Fibroblast of pulmonary artery (primary cell): ENCODE measurements around the gene UBR2.
A peak's percentile ranks its signal among the peaks of the same experiment; 100 is the strongest.
"Not testable (repeated sequence)": the region's sequence is repeated elsewhere in the genome, so short reads cannot be mapped to it uniquely, and the experiment has no call there.

Source experiments
- DNase-seq: peaks from one replicate; pipeline ENCODE4 v3.0.0-alpha.2; 2010; ENCODE audit warnings: low read depth
- H3K4me3 ChIP-seq: replicated peaks from 2 replicates; pipeline ENCODE4 v1.5.1; 2011; ENCODE audit warnings: low read depth, mild to moderate bottlenecking, control low read depth, low read length, moderate library complexity
- TF ChIP-seq, protein P1 (sequence below): IDR thresholded peaks from 2 replicates; pipeline ENCODE4 v1.5.1; 2011; ENCODE audit warnings: mild to moderate bottlenecking, control low read depth, low read length, inconsistent platforms; ENCODE audit errors: missing control alignments

Gene UBR2

DNA sequence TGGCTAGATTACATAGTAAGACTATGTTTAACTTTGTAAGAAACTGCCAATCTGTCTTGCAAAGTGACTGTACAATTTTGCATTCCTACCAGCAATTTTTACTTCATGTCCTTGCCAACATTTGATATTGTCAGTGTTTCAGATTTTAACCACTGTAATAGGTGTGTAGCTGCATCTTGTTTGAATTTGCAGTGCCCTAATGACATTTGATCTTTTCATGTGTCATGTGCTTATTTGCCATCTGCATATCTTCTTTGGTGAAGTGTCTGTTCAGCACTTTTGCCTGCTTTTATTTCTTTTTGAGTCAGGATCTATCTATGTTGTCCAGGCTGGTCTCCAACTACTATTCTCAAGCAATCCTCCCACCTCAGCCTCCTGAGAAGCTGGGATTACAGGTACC is 161.0 kb downstream of the UBR2 start:
- TF ChIP-seq, protein P1, sequence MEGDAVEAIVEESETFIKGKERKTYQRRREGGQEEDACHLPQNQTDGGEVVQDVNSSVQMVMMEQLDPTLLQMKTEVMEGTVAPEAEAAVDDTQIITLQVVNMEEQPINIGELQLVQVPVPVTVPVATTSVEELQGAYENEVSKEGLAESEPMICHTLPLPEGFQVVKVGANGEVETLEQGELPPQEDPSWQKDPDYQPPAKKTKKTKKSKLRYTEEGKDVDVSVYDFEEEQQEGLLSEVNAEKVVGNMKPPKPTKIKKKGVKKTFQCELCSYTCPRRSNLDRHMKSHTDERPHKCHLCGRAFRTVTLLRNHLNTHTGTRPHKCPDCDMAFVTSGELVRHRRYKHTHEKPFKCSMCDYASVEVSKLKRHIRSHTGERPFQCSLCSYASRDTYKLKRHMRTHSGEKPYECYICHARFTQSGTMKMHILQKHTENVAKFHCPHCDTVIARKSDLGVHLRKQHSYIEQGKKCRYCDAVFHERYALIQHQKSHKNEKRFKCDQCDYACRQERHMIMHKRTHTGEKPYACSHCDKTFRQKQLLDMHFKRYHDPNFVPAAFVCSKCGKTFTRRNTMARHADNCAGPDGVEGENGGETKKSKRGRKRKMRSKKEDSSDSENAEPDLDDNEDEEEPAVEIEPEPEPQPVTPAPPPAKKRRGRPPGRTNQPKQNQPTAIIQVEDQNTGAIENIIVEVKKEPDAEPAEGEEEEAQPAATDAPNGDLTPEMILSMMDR: no peak
- DNase-seq: no peak
- no peak overlapping the region for H3K4me3 ChIP-seq

DNA sequence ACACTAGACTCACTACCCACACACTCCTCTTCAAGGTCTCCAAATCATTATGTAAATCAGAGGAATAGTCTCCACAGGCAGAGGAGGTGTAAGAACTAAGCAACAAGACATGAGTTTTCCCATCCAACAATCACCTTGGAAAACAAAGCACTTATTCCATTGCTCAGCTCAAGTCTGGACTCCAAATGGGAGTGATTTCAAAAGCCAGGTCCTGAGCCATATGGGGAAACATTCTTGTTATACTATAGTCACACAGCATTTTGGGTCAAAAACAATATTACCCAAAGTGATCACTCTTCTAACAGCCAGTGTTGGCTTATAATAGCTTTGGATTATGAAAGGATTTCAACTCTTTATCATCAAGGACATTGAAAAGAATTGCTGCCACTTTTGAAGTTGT is 162.2 kb downstream of the UBR2 start:
- no peak for DNase-seq
- H3K4me3 ChIP-seq: no peak overlapping the region
- TF ChIP-seq, protein P1: no peak

DNA sequence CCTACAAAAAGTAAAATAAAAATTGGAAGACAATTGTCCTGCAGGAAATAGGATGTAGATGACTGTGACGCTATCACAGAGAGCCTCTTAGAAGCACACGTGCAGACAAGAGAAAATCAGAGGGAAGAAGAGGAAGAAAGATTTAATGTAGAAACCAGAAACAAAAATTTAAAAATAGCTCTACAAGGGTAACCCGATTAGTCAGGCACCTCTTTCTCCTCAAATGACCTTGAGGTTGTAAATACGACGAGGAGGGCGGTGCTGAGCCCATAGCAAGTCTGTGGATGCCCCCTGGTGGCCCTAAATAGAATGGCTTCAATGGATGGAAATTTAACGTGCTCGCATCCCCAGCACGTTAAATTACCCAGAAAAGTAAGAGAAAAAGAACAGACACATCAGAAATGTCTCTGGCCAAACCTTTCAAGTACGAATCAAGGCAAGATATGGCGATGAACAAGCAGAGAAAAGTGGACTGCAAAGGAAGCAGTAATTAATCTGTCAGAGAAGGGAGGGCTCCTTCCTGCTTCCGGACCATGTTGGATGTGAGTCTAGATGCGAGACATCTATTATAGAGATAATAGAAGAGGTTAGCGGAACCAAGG is 162.8 kb downstream of the UBR2 start:
- peak; percentile 93 for DNase-seq
- peak overlapping the region; percentile 41 for H3K4me3 ChIP-seq

DNA sequence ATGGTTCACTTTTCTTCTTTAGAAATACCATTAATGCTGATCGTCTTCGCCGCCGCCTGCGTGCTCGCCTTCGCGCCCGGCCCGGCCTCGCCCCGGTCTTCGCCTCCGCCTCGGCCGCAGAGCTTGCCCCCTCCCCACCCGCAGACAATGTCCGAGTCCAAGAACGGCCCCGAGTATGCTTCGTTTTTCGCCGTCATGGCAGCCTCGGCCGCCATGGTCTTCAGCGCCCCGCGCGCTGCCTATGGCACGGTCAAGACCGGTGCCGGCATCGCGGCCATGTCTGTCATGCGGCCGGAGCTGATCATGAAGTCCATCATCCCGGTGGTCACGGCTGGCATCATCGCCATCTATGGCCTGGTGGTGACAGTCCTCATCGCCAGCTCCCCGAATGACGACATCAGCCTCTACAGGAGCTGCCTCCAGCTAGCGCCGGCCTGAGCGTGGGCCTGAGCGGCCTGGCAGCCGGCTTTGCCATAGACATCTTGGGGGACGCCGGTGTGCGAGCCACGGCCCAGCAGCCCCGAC is 163.3 kb downstream of the UBR2 start:
- no peak for DNase-seq
- TF ChIP-seq, protein P1: no peak
- peak overlapping the region; percentile 41 for H3K4me3 ChIP-seq

More for the DNA sequence above, 162.8 kb downstream of the UBR2 start:
- TF ChIP-seq, protein P1: peak; percentile 91

DNA sequence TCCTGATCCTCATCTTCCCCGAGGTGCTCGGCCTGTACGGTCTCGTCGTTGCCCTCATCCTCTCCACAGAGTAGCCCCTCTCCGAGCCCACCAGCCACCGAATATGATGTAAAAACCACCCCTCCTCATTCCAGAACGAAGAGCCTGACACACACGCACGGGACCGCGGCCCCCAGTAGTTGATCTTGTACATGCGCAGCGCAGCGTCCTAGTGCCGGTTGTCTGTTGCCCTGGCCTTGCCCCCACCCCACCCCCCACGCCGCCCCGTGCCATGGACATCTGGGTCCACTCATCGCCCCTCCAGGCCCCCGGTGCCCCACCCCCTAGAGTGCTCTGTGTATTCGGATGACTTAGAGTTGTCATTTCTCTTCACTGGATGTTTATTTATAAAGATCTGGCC is 163.8 kb downstream of the UBR2 start:
- DNase-seq: no peak
- TF ChIP-seq, protein P1: no peak
- H3K4me3 ChIP-seq: no peak overlapping the region

DNA sequence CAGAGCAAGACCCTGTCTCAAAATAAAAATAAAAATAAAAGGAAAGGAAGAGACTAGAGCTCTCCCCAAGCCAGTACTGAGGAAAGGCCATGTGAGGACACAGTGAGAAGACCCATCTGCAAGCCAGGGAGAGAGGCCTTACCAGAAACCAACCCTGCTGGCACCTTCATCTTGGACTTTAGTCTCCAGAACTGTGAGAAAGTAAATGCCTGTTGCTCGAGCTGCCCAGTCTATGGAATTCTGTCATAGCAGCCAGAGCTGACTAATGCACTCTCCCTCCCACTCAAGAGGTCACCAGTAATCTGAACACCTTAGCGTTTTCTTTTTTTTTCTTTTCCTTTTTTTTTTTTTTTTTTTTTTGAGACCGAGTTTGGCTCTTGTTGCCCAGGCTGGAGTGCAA is 165.9 kb downstream of the UBR2 start:
- TF ChIP-seq, protein P1: no peak
- H3K4me3 ChIP-seq: no peak overlapping the region
- peak; percentile 38 for DNase-seq

DNA sequence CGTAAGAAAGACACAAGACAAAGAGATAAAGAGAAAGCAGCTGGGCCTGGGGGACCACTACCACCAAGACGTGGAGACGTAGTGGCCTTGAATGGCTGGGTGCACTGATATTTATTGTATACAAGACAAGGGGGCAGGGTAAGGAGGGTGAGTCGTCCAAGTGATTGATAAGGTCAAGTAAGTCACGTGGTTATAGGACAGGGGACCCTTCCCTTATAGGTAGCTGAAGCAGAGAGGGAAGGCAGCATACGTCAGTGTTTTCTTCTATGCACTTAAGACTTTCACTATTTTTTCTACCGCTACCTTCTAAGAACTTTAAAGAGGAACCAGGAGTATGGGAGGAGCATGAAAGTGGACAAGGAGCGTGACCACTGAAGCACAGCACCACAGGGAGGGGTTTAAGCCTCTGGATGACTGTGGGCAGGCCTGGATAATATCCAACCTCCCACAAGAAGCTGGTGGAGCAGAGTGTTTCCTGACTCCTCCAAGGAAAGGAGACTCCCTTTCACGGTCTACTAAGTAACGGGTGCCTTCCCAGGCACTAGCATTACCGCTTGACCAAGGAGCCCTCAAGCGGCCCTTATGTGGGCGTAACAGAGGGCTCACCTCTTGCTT is 170.1 kb downstream of the UBR2 start:
- not testable (repeated sequence) for H3K4me3 ChIP-seq
- peak; percentile 13 for DNase-seq
